ENCODE measurements around the gene NCK2.

DNA sequence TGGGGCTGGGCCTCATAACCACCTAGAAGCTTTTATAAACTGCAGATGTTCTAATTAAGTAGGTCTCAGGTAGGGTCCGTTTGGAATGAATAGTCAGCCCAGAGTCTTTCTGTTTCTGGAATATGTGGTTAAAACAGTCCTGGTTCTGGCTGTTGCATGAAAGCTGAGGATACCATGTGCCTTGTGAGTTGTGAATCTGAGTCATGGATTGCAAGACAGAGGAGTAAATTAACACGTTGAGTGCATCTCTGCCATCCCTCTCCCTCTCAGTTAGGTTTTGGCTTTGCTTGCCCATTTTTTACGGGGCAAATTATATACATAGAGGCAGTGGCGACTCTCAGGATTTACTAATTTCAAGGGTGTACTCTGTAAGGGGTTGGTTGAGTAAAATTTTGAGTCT is 59.1 kb downstream of the NCK2 start:
- TF ChIP-seq POLR2AphosphoS5 (IDR thresholded peaks at IDR 0.05; ENCODE audit: low read depth, low read length): no peak
- TF ChIP-seq POLR2A (IDR thresholded peaks at IDR 0.05; ENCODE audit: low read depth, low read length): no peak
- no peak for TF ChIP-seq TAF1 (IDR thresholded peaks at IDR 0.05; ENCODE audit: low read depth, low read length)
- TF ChIP-seq SPI1 (IDR thresholded peaks at IDR 0.05; ENCODE audit: low read depth, low read length): no peak
- TF ChIP-seq PAX5 (IDR thresholded peaks at IDR 0.05; ENCODE audit: insufficient read depth, low read length, severe bottlenecking): no peak

Measured in GM12891 (cell line).